ENCODE measurements around the gene HPSE2. TPM values are rescaled to one million over a fixed set of nuclear protein-coding genes. Genes with fewer than 3 reads are reported as not detected.
A peak's percentile ranks its signal among the peaks of the same experiment; 100 is the strongest.

The HPSE2 gene
- total RNA-seq, 1 experiment from 2014 or later = 0.05 TPM

DNA sequence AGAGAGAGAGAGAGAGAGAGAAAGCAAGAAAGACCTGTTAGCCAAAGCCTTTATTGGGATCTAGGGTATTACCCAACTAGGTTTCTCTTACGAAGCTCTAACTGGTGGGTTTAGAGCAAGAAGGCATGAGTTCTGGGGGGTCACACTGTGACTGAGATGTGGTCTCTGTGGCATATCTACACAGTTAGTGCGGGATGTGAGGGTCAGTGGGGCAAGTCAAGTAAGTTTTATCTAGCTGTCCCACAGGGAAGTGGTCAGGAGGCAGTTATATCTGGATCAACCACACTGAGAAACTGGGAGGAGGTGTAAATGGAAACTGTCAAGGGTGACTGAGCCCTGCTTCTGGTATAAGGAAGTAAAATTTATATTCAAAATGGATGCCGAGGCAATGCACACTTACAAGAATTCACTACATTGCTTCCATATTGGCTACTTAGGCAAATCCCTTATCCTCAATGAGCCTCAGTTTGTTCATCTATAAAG, 457.3 kb downstream of the HPSE2 start:
- Histone ChIP-seq H2AFZ (ENCODE audit: low read depth, low read length, poor library complexity, severe bottlenecking) (no peak overlapping the region), H3K27me3 (ENCODE audit: insufficient read depth, low read length) (peaks cover 5% of the 10 kb centered on the region; the same call in 1 of the 2 replicates), H3K9me2 (ENCODE audit: insufficient read depth) (no peaks in the 10 kb centered on the region), H3K9me3 (ENCODE audit: control insufficient read depth in 1 of 2, insufficient read depth in 1 of 2, low read depth in 1 of 2, low read length in 2 of 2) (no peaks in the 10 kb centered on the region), H3K27ac (ENCODE audit: low read depth, low read length) (no peak overlapping the region), H3K4me3 (replicated peaks in 1 of 2; ENCODE audit: low read depth in 1 of 2, low read length in 2 of 2) (no peak overlapping the region), H3K9ac (ENCODE audit: low read length) (no peak overlapping the region), H4K20me1 (ENCODE audit: insufficient read depth) (no peaks in the 10 kb centered on the region), H3K36me3 (ENCODE audit: control insufficient read depth in 1 of 2, insufficient read depth in 2 of 2, low read length in 2 of 2) (no peaks in the 10 kb centered on the region), H3K4me1 (ENCODE audit: control insufficient read depth in 1 of 2, insufficient read depth in 2 of 2, low read length in 2 of 2) (no peaks in the 10 kb centered on the region), H3K79me2 (ENCODE audit: insufficient read depth, low read length) (no peaks in the 10 kb centered on the region), H3K4me2 (ENCODE audit: low read length) (no peak overlapping the region)
- TF ChIP-seq JUND (IDR thresholded peaks at IDR 0.05) (no peak), CBX3 (IDR thresholded peaks at IDR 0.05; ENCODE audit: low read depth) (no peak), ELF1 (IDR thresholded peaks at IDR 0.05; ENCODE audit: borderline replicate concordance, low read depth) (no peak), SP1 (IDR thresholded peaks at IDR 0.05; ENCODE audit: low read depth) (no peak), EZH2phosphoT487 (IDR thresholded peaks at IDR 0.05; ENCODE audit: borderline replicate concordance) (no peak), TCF7L2 (IDR thresholded peaks at IDR 0.05; ENCODE audit: borderline replicate concordance, extremely low read depth, insufficient read depth, insufficient read length) (no peak)
- TF ChIP-seq, protein P1, sequence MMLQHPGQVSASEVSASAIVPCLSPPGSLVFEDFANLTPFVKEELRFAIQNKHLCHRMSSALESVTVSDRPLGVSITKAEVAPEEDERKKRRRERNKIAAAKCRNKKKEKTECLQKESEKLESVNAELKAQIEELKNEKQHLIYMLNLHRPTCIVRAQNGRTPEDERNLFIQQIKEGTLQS (IDR thresholded peaks at IDR 0.05) = no peak
- TF ChIP-seq, protein P2, sequence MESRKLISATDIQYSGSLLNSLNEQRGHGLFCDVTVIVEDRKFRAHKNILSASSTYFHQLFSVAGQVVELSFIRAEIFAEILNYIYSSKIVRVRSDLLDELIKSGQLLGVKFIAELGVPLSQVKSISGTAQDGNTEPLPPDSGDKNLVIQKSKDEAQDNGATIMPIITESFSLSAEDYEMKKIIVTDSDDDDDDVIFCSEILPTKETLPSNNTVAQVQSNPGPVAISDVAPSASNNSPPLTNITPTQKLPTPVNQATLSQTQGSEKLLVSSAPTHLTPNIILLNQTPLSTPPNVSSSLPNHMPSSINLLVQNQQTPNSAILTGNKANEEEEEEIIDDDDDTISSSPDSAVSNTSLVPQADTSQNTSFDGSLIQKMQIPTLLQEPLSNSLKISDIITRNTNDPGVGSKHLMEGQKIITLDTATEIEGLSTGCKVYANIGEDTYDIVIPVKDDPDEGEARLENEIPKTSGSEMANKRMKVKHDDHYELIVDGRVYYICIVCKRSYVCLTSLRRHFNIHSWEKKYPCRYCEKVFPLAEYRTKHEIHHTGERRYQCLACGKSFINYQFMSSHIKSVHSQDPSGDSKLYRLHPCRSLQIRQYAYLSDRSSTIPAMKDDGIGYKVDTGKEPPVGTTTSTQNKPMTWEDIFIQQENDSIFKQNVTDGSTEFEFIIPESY (IDR thresholded peaks at IDR 0.05; ENCODE audit: extremely low read depth, insufficient replicate concordance, low read length) = no peak
- BruUV-seq (replicated peaks) = no TSS peak
- intact Hi-C loops (cut with micrococcal nuclease) = no loop called here
- DNase-seq (ENCODE audit: low read depth, low spot score) (no peak), ATAC-seq (peak; percentile 22; the same call in 1 of the 2 replicates)
- CTCF ChIA-PET = no interaction called here
- RAD21 ChIA-PET (ENCODE audit: low non-redundant PET in 1 of 2, low total read pairs in 2 of 2, uncharacterized antibody in 2 of 2, unreplicated experiment in 2 of 2) = no interaction called here
- POLR2A ChIA-PET = no interaction called here

DNA sequence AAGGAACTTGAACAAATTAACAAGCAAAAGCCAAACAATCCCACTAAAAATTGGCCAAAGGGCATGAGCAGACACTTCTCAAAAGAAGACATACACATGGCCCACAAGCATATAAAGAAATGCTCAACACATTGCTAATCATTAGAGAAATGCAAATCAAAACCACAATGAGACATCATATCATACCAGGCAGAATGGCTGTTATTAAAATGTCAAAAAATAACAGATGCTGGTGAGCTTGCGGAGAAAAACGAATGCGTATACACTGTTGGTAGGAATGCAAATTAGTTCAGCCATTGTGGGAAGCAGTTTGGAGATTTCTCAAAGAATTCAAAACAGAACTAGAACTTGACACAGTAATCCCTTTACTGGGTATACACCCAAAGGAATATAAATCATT, 477.2 kb downstream of the HPSE2 start:
- DNase-seq (ENCODE audit: low read depth, low spot score) = no peak
- Histone ChIP-seq H2AFZ (ENCODE audit: low read depth, low read length, poor library complexity, severe bottlenecking) (no peak overlapping the region), H3K9ac (ENCODE audit: low read length) (no peak overlapping the region), H3K27ac (ENCODE audit: low read depth, low read length) (no peak overlapping the region), H4K20me1 (ENCODE audit: insufficient read depth) (no peaks in the 10 kb centered on the region), H3K36me3 (ENCODE audit: control insufficient read depth in 1 of 2, insufficient read depth in 2 of 2, low read length in 2 of 2) (no peaks in the 10 kb centered on the region), H3K4me2 (ENCODE audit: low read length) (no peak overlapping the region), H3K4me3 (replicated peaks in 1 of 2; ENCODE audit: low read depth in 1 of 2, low read length in 2 of 2) (no peak overlapping the region), H3K4me1 (ENCODE audit: control insufficient read depth in 1 of 2, insufficient read depth in 2 of 2, low read length in 2 of 2) (no peaks in the 10 kb centered on the region), H3K9me2 (ENCODE audit: insufficient read depth) (no peaks in the 10 kb centered on the region), H3K79me2 (ENCODE audit: insufficient read depth, low read length) (no peaks in the 10 kb centered on the region), H3K27me3 (ENCODE audit: insufficient read depth, low read length) (peaks cover 14% of the 10 kb centered on the region), H3K9me3 (ENCODE audit: control insufficient read depth in 1 of 2, insufficient read depth in 1 of 2, low read depth in 1 of 2, low read length in 2 of 2) (no peaks in the 10 kb centered on the region)
- ChIA-PET CTCF (no interaction called here), POLR2A (no interaction called here), RAD21 (ENCODE audit: low non-redundant PET in 1 of 2, low total read pairs in 2 of 2, uncharacterized antibody in 2 of 2, unreplicated experiment in 2 of 2) (no interaction called here)
- ATAC-seq = no peak
- TF ChIP-seq ELF1 (IDR thresholded peaks at IDR 0.05; ENCODE audit: borderline replicate concordance, low read depth) = no peak
- no TSS peak for BruUV-seq (replicated peaks)
- intact Hi-C loops (cut with micrococcal nuclease) = no loop called here

Measured in HCT116 (cell line).